Liver (tissue), 9 donors: ENCODE data around the gene MYO1B. TPM values are rescaled to one million over a fixed set of nuclear protein-coding genes. Genes with fewer than 3 reads are reported as not detected.

Source experiments
- DNase-seq: peaks from one replicate; pipeline ENCODE4 v3.0.0-alpha.2; 2017; ENCODE audit warnings: low spot score
- H3K27ac ChIP-seq, 2 donors: one replicate each; pipeline ENCODE4 v1.7.0; 2013; ENCODE audit warnings: inconsistent platforms in 2 of 2, low read length in 2 of 2, control low read depth in 1 of 2, low read depth in 1 of 2, mild to moderate bottlenecking in 1 of 2
- H3K27me3 ChIP-seq, 4 donors: one replicate each; pipeline versions ENCODE4 v1.6.1 to v1.7.0; 2013; ENCODE audit warnings: low read length in 3 of 4, inconsistent platforms in 1 of 4, mild to moderate bottlenecking in 1 of 4, moderate library complexity in 1 of 4; ENCODE audit not compliant: control insufficient read depth in 4 of 4, insufficient read depth in 4 of 4
- H3K36me3 ChIP-seq, 4 donors: one replicate each; pipeline versions ENCODE4 v1.6.1 to v1.7.0; 2013; ENCODE audit warnings: low read length in 3 of 4, mild to moderate bottlenecking in 3 of 4, low read depth in 1 of 4, moderate library complexity in 1 of 4; ENCODE audit not compliant: control insufficient read depth in 4 of 4, insufficient read depth in 3 of 4
- H3K4me1 ChIP-seq, 4 donors: one replicate each; pipeline versions ENCODE4 v1.6.1 to v1.7.0; 2013; ENCODE audit warnings: low read length in 3 of 4, mild to moderate bottlenecking in 3 of 4, moderate library complexity in 1 of 4; ENCODE audit not compliant: control insufficient read depth in 4 of 4, insufficient read depth in 4 of 4
- H3K4me3 ChIP-seq, 3 donors: one replicate each; pipeline versions ENCODE4 v1.6.1 to v1.7.0; 2013; ENCODE audit warnings: low read length in 3 of 3, control low read depth in 1 of 3, low read depth in 1 of 3, mild to moderate bottlenecking in 1 of 3
- H3K9ac ChIP-seq, 2 donors: one replicate each; pipeline ENCODE4 v1.7.0; 2013; ENCODE audit warnings: low read length in 2 of 2, mild to moderate bottlenecking in 2 of 2, moderate library complexity in 2 of 2, control low read depth in 1 of 2, low read depth in 1 of 2
- H3K9me3 ChIP-seq, 4 donors: one replicate each; pipeline versions ENCODE4 v1.6.1 to v1.7.0; 2013; ENCODE audit warnings: low read length in 3 of 4; ENCODE audit not compliant: control insufficient read depth in 4 of 4
- CTCF ChIP-seq: fragments of 150-350 bp; IDR thresholded peaks from 2 replicates; pipeline ENCODE4 v1.5.1; 2017; ENCODE audit warnings: improper control_type of control experiment, low read depth, low read length; ENCODE audit not compliant: missing input control
- GABPA ChIP-seq, 2 donors: IDR thresholded peaks in 1 of 2; conservative IDR thresholded peaks in 1 of 2; 2 replicates each; pipeline ENCODE4 v1.6.1; 2016; ENCODE audit warnings: antibody characterized with exemption in 2 of 2, mild to moderate bottlenecking in 1 of 2, moderate library complexity in 1 of 2
- HNF4A ChIP-seq, 2 donors: conservative IDR thresholded peaks; 2 replicates each; pipeline ENCODE4 v1.6.1; 2016; ENCODE audit warnings: antibody characterized with exemption in 2 of 2, mild to moderate bottlenecking in 2 of 2
- JUND ChIP-seq, 2 donors: IDR thresholded peaks; 2 replicates each; pipeline ENCODE4 v1.6.1; 2016; ENCODE audit warnings: antibody characterized with exemption in 2 of 2
- MAX ChIP-seq: IDR thresholded peaks from 2 replicates; pipeline ENCODE4 v1.6.1; 2016; ENCODE audit warnings: antibody characterized with exemption
- NR2F2 ChIP-seq: IDR thresholded peaks from 2 replicates; pipeline ENCODE4 v1.6.1; 2016; ENCODE audit warnings: antibody characterized with exemption
- RAD21 ChIP-seq, 2 donors: IDR thresholded peaks; 2 replicates each; pipeline ENCODE4 v1.6.1; 2016; ENCODE audit warnings: antibody characterized with exemption in 2 of 2, mild to moderate bottlenecking in 2 of 2
- SP1 ChIP-seq: IDR thresholded peaks from 2 replicates; pipeline ENCODE4 v1.6.1; 2018; ENCODE audit warnings: antibody characterized with exemption, mild to moderate bottlenecking
- YY1 ChIP-seq: IDR thresholded peaks from 2 replicates; pipeline ENCODE4 v1.6.1; 2016; ENCODE audit warnings: antibody characterized with exemption, mild to moderate bottlenecking
- ZBTB33 ChIP-seq: IDR thresholded peaks from 2 replicates; pipeline ENCODE4 v1.6.1; 2016; ENCODE audit warnings: antibody characterized with exemption
- WGBS: extraction: QIAGEN DNeasy Blood & Tissue Kit; methylation state at CpG from one replicate; pipeline ENCODE4 v1.1.7; 2013; 5-methylcytosine and 5-hydroxymethylcytosine counted together
- polyA plus RNA-seq, 2 donors: library from polyadenylated mRNA; stranded (reverse) in 1 of 2; unstranded in 1 of 2; fragments of 200-250 nt in 1 of 2; fragments of >200 nt in 1 of 2; fragmentation: Nextera tagmentation in 1 of 2; extraction: Ambion mirVana in 1 of 2; gene quantifications; one replicate each; pipeline versions ENCODE4 v1.2.1 to v1.2.3, GENCODE V29; 2013 to 2015
- total RNA-seq, 2 donors: library from RNA; depleted of rRNA; stranded (reverse); fragments of >200 nt; gene quantifications; one replicate each; pipeline ENCODE4 v1.2.3, GENCODE V29; 2014
- donor health status: healthy.
- donor health status: healthy.
- donor health status: healthy.
- donor health status: healthy.
- donor health status: healthy.

MYO1B gene
- total and polyA plus RNA-seq, 4 donors, result 66.5 to 434 (median 117) TPM

- H3K9ac ChIP-seq, result no peak overlapping the region
- no peak overlapping the region for H3K4me3 ChIP-seq
- no peaks in the 10 kb centered on the region for H3K9me3 ChIP-seq
- no peaks in the 10 kb centered on the region for H3K27me3 ChIP-seq
- H3K27ac ChIP-seq, result no peak overlapping the region
- TF ChIP-seq RAD21 (IDR thresholded peaks at IDR 0.05) (no peak), SP1 (no peak), JUND (IDR thresholded peaks at IDR 0.05) (no peak), YY1 (no peak), MAX (no peak), GABPA (IDR thresholded peaks at IDR 0.05 in 1 of 2, conservative IDR thresholded peaks at IDR 0.05 in 1 of 2) (no peak), ZBTB33 (no peak)
- no peaks in the 10 kb centered on the region for H3K36me3 ChIP-seq
- H3K4me1 ChIP-seq, result no peaks in the 10 kb centered on the region
- no peak for DNase-seq
- WGBS, result 87% methylated on average over 6 of the region's 6 CpGs
Measured at GRCh38 chr2:191228861-191229260, 16.3 kb upstream of the MYO1B start.

GRCh38 chr2:191230174-191230573 lies 15.0 kb upstream of the MYO1B start:
- no peaks in the 10 kb centered on the region for H3K36me3 ChIP-seq
- no peak for DNase-seq
- H3K4me1 ChIP-seq, result no peaks in the 10 kb centered on the region
- no peaks in the 10 kb centered on the region for H3K9me3 ChIP-seq
- TF ChIP-seq HNF4A (conservative IDR thresholded peaks at IDR 0.05) (no peak), NR2F2 (no peak), GABPA (IDR thresholded peaks at IDR 0.05 in 1 of 2, conservative IDR thresholded peaks at IDR 0.05 in 1 of 2) (no peak), YY1 (no peak)
- H3K9ac ChIP-seq, result no peak overlapping the region
- no peak overlapping the region for H3K4me3 ChIP-seq
- H3K27me3 ChIP-seq, result no peaks in the 10 kb centered on the region
- no peak overlapping the region for H3K27ac ChIP-seq
- 74% methylated on average over 5 of the region's 5 CpGs for WGBS

- DNase-seq, result no peak
- H3K27ac ChIP-seq, result no peak overlapping the region
- H3K27me3 ChIP-seq, result no peaks in the 10 kb centered on the region
- TF ChIP-seq RAD21 (IDR thresholded peaks at IDR 0.05) (peak; percentile 71 to 78), JUND (IDR thresholded peaks at IDR 0.05) (no peak), CTCF (peak; percentile 25), SP1 (no peak)
- no peaks in the 10 kb centered on the region for H3K36me3 ChIP-seq
- H3K9ac ChIP-seq, result no peak overlapping the region
- H3K4me1 ChIP-seq, result no peaks in the 10 kb centered on the region
- H3K9me3 ChIP-seq, result no peaks in the 10 kb centered on the region
- no peak overlapping the region for H3K4me3 ChIP-seq
- WGBS, result 68% methylated on average over 2 of the region's 2 CpGs
Measured at GRCh38 chr2:191231995-191232394, 13.2 kb upstream of the MYO1B start.
